ENCODE measurements around the gene GSTT2. TPM values are rescaled to one million over a fixed set of nuclear protein-coding genes. Genes with fewer than 3 reads are reported as not detected.

GSTT2 gene
- total RNA-seq, 1 donor from 2014 or later, result 0.76 TPM

DNA sequence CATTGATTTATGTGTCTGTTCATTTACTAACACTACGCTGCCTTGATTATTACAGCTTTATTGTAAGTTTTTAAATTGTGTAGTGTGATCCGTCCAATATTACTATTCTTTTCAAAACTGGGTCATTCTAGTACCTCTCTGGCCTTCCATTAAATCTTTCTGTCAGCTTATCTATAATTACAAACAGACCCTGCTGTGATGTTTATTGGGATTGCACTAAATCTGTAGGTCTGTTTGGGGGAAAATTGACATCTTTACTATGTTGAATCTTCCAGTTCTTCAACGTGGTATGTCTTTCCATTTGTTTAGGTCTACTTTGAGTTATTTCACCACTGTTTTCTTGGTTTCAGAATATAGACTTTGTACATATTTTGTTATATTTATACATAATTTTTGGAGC lies 46.8 kb downstream of the GSTT2 start:
- peaks cover 4% of the 10 kb centered on the region for H3K4me1 Mint-ChIP-seq (ENCODE audit: low read depth, unreplicated experiment)
- no peak overlapping the region for H3K27ac Mint-ChIP-seq (ENCODE audit: unreplicated experiment)

DNA sequence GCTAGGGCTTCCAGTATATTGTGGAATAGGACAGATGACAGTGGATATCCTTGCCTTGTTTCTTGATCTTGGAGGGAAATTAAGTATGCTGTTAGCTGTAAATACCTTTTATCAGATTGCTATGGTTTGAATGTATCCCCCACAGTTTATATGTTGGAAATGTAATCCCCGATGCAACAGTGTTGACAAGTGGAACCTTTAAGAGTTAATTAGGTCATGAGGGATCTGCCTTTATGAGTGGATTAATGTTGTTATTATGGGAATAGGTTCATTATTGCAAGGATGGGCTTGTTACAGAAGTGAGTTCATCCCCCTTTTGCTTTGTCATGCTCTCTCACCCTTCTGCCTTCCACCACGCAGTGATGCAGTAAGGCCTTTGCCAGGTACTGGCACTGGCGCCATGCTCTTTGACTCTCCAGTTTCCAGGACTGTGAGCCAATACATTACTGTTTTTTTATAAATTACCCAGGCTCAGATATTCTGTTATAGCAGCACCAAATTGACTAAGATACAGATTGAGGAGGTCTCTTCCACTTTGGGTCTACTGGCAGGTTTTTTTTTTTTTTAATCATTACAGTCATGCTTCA lies 47.5 kb downstream of the GSTT2 start:
- no peak for TF ChIP-seq CTCF (IDR thresholded peaks at IDR 0.05; ENCODE audit: partially characterized antibody, unreplicated experiment)
- Mint-ChIP-seq H3K9me3 (ENCODE audit: unreplicated experiment) (peaks cover 2% of the 10 kb centered on the region), H3K4me3 (ENCODE audit: unreplicated experiment) (no peak overlapping the region), H3K36me3 (ENCODE audit: unreplicated experiment) (no peaks in the 10 kb centered on the region), H3K27me3 (ENCODE audit: unreplicated experiment) (peaks cover 4% of the 10 kb centered on the region), H3K4me1 (ENCODE audit: low read depth, unreplicated experiment) (peaks cover 4% of the 10 kb centered on the region), H3K27ac (ENCODE audit: unreplicated experiment) (no peak overlapping the region)
- no peak for DNase-seq

More for the DNA sequence above, 46.8 kb downstream of the GSTT2 start:
- Mint-ChIP-seq H3K4me3 (ENCODE audit: unreplicated experiment) (no peak overlapping the region), H3K36me3 (ENCODE audit: unreplicated experiment) (no peaks in the 10 kb centered on the region), H3K27me3 (ENCODE audit: unreplicated experiment) (peaks cover 4% of the 10 kb centered on the region), H3K9me3 (ENCODE audit: unreplicated experiment) (no peaks in the 10 kb centered on the region)
- DNase-seq, result no peak
- no peak for TF ChIP-seq CTCF (IDR thresholded peaks at IDR 0.05; ENCODE audit: partially characterized antibody, unreplicated experiment)

- Mint-ChIP-seq H3K27ac (ENCODE audit: unreplicated experiment) (no peak overlapping the region), H3K4me3 (ENCODE audit: unreplicated experiment) (no peak overlapping the region), H3K27me3 (ENCODE audit: unreplicated experiment) (peaks cover 4% of the 10 kb centered on the region), H3K9me3 (ENCODE audit: unreplicated experiment) (peaks cover 2% of the 10 kb centered on the region), H3K36me3 (ENCODE audit: unreplicated experiment) (no peaks in the 10 kb centered on the region), H3K4me1 (ENCODE audit: low read depth, unreplicated experiment) (peaks cover 4% of the 10 kb centered on the region)
- TF ChIP-seq CTCF (IDR thresholded peaks at IDR 0.05; ENCODE audit: partially characterized antibody, unreplicated experiment), result no peak
- DNase-seq, result no peak
These were observed 48.1 kb downstream of the GSTT2 start for GRCh38 chr22:24027991-24028390.

GRCh38 chr22:24028533-24028932 lies 48.6 kb downstream of the GSTT2 start:
- no peak for DNase-seq

More at GRCh38 chr22:24028533-24028932, 48.6 kb downstream of the GSTT2 start:
- Mint-ChIP-seq H3K27me3 (ENCODE audit: unreplicated experiment) (peaks cover 4% of the 10 kb centered on the region), H3K4me3 (ENCODE audit: unreplicated experiment) (no peak overlapping the region), H3K4me1 (ENCODE audit: low read depth, unreplicated experiment) (peaks cover 7% of the 10 kb centered on the region), H3K36me3 (ENCODE audit: unreplicated experiment) (no peaks in the 10 kb centered on the region), H3K27ac (ENCODE audit: unreplicated experiment) (no peak overlapping the region), H3K9me3 (ENCODE audit: unreplicated experiment) (peaks cover 2% of the 10 kb centered on the region)
- TF ChIP-seq CTCF (IDR thresholded peaks at IDR 0.05; ENCODE audit: partially characterized antibody, unreplicated experiment), result no peak
